Activated CD4-positive, alpha-beta T cell treated with anti-CD3 and anti-CD28 coated beads for 1 hour (primary cell): Measurements from ENCODE around the gene MARVELD2.
"Not testable (repeated sequence)": the region's sequence is repeated elsewhere in the genome, so short reads cannot be mapped to it uniquely, and the experiment has no call there.

Source experiments
- DNase-seq: peaks from one replicate; pipeline ENCODE4 v3.0.0-alpha.2; 2020

Gene MARVELD2

GRCh38 chr5:69414885-69415583, at the start of gene MARVELD2:
Gene MARVELD2 (plus strand): TSS chr5:69415116. CDS start chr5:69419386, 4,270 bp downstream.
- peak; percentile 30 for DNase-seq

- DNase-seq, result no peak
Observed at GRCh38 chr5:69367697-69368279, 47.1 kb upstream of the MARVELD2 start.

GRCh38 chr5:69368458-69369339, 46.2 kb upstream of the MARVELD2 start:
- no peak for DNase-seq

GRCh38 chr5:69369340-69370121, 45.4 kb upstream of the MARVELD2 start, which contains the start of the genes AK6, RAD17 and TAF9:
Gene AK6 (minus strand): TSS chr5:69369520. CDS start chr5:69369490, 30 bp downstream.
Gene RAD17 (plus strand): TSS chr5:69369818. CDS start chr5:69372209, 2,391 bp downstream.
Gene TAF9 (minus strand): TSS chr5:69369520. CDS start chr5:69365737, 3,783 bp downstream.
- peak; percentile 84 for DNase-seq

GRCh38 chr5:69370335-69370734, 44.6 kb upstream of the MARVELD2 start:
- DNase-seq, result not testable (repeated sequence)

GRCh38 chr5:69372394-69372793, 42.5 kb upstream of the MARVELD2 start:
- no peak for DNase-seq

GRCh38 chr5:69374911-69375446, 39.9 kb upstream of the MARVELD2 start:
- DNase-seq, result no peak

- DNase-seq, result no peak
Observed at GRCh38 chr5:69378376-69378775, 36.5 kb upstream of the MARVELD2 start.

- DNase-seq, result no peak
Observed at GRCh38 chr5:69404659-69405330, 10.1 kb upstream of the MARVELD2 start.

- no peak for DNase-seq
Observed at GRCh38 chr5:69415584-69415958, 655 bp downstream of the MARVELD2 start.

GRCh38 chr5:69416180-69416579, 1.3 kb downstream of the MARVELD2 start:
- DNase-seq, result no peak

GRCh38 chr5:69416699-69417098, 1.8 kb downstream of the MARVELD2 start:
- no peak for DNase-seq

- no peak for DNase-seq
Observed at GRCh38 chr5:69418554-69418953, 3.6 kb downstream of the MARVELD2 start.

- no peak for DNase-seq
Observed at GRCh38 chr5:69431424-69432303, 16.7 kb downstream of the MARVELD2 start.

- no peak for DNase-seq
Observed at GRCh38 chr5:69432412-69433206, 17.7 kb downstream of the MARVELD2 start.

- DNase-seq, result not testable (repeated sequence)
Observed at GRCh38 chr5:69435276-69435884, 20.5 kb downstream of the MARVELD2 start.

- no peak for DNase-seq
Observed at GRCh38 chr5:69444127-69444754, 29.3 kb downstream of the MARVELD2 start.

- DNase-seq, result no peak
Observed at GRCh38 chr5:69449511-69449910, 34.6 kb downstream of the MARVELD2 start.

- DNase-seq, result no peak
Observed at GRCh38 chr5:69450116-69450515, 35.2 kb downstream of the MARVELD2 start.
